ENCODE data around the gene THRB.

Gene THRB

DNA sequence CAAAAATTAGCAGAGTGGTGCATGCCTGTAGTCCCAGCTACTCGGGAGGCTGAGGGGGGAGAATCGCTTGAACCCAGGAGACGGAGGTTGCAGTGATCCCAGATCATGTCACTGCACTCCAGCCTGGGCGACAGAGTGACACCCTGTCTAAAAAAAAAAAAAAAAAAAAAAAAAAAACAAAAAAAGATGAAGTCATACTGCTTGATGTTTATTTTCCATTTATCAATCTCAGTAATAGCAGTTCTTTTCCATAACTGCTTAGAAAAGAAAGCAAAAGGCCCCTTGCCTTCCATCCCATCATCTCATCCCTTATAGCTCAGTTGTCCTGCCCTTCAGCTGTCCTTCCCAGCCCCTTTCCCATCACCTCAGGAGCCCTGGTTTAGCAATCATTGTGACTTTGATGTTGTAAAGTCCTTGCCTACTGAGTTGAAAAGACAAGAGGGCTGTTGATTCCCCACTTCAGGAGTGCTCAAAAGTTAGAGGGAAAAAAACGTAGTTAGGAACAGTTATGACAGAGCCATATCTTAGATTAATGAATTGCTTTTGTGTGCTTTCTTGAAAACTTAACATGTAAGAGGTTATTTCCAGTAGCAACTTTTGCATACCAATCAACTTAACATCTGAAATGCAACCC is 18.0 kb upstream of the THRB start:
- no peak for DNase-seq (ENCODE audit: low spot score)

DNA sequence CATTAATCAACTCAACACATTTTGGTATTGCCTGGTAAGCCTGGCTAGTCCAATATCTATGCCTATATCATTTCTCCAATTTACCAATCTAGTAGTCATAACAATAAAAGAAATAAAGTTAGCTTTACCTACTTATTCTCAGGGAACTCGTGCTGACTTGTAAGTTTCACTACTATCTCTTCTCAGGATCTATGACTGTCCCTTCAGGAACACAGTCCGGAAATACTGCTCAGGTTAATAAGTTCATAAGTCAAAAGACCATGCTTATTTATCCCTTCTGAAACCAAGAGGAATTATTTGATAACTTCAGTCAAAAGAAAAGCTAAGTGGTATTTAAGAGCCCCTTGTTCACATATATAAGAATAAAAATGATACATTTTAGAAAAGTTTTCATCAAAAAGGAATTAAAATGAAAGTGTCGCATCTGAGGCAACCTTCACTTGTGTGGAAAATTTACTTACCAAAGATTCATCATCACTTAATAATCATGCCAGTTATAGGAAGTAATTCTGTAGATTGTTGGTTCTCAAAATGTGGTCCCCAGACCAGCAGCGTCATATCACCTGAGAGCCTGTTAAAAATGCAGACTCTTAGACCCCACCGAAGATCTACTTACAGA is 15.5 kb upstream of the THRB start:
- no peak for DNase-seq (ENCODE audit: low spot score)

DNA sequence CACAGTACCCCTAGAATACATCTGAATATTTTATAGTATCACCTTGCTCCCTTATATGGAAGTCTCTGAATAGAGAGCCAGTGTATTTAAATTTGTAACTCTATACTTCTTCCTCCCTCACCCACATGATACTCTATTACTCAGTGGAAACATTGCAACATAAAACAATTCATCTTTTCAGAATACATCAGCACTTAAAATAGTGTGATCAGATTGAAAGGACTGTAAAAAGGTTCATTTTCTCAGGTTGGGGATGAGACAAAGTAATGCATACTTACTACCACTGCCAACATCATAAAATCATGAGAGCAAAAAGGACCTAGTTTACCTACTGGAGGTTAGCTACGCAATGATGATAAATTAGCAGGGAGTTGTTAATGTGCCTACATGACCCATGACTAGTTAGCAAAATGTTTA is 13.8 kb upstream of the THRB start:
- DNase-seq (ENCODE audit: low spot score), result no peak

DNA sequence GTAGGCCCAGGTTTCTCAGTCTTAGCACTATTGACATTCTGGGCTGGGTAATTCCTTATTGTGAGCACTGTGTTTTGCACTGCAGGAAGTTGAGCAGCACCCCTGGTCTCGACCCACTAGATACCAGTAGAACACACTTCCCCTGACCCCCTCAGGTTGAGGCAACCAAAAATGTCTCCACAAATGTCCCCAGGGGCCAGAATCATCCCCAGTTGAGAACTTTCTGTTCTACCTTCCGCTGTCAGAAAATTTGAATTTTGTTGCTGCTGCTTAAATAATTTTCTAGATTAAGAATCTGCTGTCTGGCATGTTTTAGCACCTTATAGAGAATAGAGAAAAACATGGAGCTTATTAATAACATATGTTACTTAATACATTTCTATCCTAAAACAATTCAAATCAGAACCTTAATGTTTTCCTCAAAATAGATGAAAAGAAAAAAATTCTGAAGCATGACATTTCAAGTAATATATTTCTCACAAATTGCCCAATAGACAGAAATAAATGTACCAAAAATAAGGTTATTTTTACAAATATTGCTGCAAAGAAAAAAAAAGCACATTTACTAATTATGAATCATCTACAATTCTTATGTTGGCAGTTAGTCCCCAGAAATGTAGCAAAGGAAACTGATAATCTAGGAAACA is 13.2 kb upstream of the THRB start:
- DNase-seq (ENCODE audit: low spot score), result no peak

DNA sequence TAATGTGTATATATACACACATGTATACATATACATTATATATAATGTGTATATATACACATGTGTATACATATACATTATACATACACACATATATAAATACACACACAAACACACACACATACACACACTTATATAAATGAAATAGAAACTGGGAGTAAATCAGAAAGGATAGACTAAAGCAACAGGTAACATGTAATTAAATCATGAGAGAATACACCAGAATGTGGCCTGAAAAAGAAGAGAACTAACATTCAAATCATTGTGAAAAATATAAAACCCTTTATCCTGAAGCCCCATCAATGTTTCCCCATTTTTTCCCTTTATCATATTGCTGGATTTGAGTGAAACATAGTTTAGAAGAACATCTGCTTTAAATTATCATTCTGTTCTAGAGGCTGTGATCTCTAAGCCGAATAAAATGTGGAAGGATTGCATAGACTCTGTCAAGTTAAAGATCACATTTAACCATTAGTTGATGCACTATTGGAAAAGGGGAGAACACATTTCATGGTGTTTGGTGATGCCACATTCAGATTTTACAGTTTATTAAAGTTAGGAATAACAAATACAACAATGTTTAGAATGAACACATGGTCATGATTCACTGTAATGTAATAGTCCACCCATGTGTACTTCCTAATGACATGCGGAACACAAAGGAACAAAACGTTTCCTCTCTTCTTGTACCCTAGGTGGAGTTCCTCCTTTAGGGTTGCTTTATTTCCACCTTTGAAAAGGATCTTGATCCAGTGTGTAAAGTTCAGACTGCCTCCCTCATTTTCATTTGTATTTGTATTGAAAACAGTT is 12.5 kb upstream of the THRB start:
- DNase-seq (ENCODE audit: low spot score), result no peak

DNA sequence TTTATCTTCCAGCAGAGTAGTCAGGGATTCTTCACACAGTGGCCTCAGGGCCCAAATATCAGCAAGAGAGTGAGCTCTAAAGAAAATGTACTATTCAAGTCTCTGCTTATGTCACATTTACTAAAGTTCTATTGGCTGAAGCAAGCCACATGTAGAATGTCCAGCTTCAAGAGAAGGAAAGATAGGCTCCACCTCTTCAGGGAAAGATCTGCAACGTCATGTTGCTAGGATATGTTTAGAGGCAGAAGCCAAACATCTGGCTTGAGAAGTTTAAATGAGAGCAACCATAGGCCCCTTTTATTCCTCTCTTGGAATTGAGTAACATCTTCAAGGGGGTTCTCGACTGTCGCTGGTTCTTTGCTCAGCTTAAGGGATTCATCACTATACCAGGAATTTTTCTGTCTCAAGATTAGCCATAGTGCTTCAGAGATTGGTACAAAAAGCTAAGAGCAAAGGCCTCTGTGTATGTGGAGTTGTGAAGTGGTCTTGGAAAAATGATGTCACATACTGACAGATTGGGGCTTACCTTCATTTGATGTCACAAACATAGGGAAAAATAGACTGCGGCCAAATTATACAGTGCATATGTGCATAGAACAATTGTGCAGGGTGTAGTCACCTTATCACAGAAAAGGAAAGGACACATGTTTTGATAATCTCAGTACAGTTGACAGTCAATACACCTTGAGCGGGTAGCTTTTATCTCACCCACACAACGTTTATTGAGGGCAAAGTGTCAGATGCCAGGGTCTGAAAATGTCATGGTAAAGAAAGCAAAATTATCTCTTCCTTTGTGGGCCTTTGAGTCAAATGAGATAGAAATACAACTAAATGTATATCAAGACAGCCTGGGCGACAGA is 11.3 kb upstream of the THRB start:
- DNase-seq (ENCODE audit: low spot score), result no peak

DNA sequence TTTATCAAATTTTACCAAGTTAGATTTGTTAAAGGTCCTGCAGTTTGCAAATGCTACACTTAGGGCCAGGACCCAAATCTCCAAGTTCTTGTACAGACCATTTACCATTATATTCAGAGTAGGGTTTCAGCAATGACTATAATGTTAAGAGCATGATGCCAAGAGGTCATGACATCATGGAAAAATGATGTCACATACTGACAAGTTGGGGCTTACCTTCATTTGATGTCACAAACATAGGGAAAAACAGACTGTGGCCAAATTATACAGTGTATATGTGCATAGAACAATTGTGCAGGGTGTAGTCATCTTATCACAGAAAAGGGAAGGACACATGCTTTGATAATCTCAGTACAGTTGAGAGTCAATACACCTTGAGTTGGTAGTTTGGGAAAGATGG is 10.1 kb upstream of the THRB start:
- no peak for DNase-seq (ENCODE audit: low spot score)

DNA sequence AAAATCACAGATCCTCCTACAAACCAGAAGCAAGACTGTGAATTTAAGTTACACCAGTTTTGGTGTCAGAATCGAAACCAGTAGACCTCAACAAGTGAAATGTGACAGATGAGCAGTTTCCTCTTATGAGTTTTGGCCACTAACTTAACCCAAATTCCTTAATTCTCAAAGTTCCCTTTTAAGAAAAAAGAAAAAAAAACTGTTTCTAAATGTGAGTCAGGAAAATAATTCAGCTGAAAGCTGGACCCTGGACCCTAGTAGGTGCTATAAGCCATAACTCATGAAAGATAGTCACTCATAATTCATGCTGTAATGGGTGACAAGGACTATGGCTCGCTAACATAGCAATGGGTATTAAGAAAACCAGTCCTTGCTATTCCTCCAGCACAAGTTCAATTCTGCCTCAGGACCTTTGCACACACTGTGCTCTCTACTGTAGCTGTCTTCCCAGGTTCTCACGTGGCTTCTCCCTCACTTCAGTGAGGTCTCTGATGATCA is 9.0 kb upstream of the THRB start:
- DNase-seq (ENCODE audit: low spot score), result no peak

DNA sequence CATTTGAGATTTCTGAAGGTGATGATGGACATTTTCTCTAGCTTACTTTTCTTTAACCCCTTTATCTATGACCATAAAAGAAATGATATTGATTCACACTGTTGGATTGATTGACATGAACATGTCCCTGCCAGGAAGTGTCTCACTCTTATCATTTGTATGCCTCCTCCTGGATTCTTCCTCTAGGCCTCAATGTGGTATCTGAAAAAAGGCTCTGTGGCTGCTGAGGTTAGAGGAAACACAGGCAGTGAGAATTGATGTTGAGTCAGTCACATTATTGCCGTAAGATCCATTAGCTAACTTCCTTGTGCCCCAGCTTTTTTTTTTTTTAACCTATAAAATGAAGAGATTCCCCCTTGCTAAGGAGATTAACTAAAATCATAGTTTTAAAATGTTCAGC is 8.0 kb upstream of the THRB start:
- no peak for DNase-seq (ENCODE audit: low spot score)

DNA sequence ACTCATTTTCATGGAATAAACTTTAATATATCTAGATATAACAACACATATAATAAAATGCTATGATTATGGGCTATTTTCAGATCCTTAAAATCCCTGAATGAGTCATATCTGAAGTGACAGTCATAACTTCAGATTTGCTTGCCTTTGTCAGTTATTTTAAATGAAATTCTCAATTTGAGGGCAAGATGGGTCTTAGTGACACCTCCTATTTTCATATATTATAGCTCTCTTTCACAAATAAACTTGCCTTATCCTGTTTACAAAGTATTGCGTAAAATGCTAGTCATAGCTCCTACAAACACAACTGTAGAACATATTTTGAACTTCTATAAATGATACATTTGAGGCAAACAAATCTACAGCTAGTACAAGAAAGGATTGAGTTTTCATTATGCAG is 6.2 kb upstream of the THRB start:
- DNase-seq (ENCODE audit: low spot score), result no peak

DNA sequence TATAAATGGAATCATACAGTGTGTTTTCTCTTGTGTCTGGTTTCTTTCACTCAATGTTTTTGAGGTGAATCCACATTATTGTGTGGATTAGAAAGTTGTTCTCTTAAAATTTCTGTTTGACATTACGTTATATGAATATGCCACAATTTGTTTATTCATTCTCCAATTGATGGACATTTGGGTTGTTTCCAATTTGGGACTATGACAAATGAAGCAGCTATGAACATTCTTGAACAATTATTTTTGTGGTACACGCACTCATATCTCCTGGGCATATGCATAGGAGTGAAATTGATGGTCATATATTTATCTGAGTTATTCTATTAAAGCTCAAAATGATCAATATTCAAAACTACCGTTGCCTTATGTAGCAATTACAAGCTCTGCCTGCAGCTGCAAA is 5.3 kb upstream of the THRB start:
- DNase-seq (ENCODE audit: low spot score), result no peak

DNA sequence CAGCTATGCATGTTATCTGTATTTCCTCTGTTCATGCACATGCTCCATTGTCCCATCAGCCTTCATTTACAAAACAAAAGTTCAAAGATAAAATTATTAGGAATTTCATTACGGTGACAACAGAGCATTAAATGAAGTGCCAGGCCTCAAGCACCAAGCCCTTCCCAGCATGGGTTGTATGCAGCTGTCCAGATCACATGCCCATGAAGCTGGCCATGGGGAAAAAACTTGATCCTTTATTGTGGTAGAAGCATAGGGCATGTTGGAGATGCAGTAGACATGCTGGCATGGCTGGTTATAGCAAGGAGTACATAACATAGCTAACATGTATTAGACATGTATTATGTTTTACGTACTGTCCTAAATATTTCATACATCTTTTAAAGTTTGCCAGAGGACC is 4.1 kb upstream of the THRB start:
- DNase-seq (ENCODE audit: low spot score), result no peak

DNA sequence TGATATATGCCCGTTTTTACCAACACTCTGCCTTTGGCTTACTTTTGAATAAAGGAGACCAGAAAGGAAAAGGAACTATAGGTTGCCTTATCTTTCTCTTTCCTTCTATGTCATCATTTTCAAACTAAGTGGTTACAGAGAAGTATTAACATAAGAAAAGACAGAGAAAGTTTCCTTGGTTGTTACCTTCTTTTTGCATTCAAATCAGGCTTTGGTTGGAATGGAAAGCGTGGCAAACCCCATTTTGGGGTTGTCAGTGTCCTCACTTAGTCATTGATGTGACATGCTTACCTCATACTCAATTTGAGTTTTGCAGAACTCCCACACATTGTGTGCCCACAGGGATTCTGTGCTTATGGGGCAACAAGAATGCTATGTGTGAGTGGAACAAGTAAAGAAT is 3.7 kb upstream of the THRB start:
- no peak for DNase-seq (ENCODE audit: low spot score)

DNA sequence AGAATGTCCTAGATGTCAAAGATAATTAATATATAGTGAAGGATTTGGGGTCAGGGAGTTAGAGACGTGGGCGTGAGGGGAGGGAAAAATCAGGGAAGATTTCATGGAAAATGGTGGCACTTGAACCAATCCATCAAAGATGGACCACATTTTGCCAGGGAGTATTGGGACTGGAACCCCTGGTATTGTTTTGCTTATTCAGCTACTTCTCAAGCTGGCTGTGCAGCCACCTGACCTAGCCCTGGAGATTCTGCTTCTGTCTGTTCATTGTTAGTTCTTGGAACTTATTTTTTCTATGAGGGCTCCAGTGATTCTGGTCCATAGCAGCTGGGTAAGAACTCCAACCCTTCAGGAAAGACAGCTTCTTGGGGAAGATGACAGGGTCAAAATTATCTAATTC is 3.3 kb upstream of the THRB start:
- DNase-seq (ENCODE audit: low spot score), result no peak

DNA sequence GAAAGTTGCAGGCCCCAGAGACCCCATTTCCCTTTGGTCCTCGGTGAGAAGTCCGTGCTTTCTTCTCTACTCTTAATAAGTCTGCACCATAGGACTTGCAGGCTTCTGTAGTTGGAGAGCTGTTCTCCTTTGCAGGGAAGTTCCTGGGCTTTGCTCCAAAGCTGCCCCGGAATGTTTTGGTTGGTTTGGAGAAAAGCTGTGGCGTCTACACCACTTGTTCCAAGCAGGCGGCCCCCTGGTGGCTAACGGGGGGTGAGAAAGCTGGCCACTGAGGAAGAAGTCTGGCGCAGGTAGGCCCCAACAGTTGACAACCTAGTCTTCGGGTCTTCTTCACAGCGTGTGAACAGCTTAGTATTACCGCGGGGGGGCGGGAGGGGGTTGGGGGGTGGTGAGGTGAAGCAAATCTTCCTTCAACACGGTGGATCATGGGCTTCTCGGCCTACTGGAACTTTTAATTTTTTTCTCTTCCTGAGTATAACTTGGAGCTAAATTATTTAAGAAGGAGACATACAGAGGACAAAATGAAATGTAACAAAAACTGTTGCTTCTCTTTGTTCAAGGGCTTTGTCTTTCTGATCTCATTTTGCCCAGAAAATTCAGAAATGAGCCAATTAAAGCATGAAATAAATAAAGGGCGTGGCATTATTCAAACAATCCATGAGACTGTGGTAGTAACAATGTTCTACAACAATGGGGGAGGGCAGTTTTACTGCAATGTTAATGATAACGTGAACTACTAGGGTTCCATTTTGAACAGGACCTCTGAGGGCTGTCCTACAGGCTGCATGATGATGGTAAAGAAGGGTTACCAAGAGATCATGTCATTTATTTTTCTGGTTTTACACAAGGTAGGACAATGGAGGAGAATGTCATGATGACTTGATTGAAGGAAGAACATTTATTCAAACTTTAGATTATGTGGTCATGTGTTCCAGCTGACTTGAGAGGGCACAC is 2.2 kb upstream of the THRB start:
- DNase-seq (ENCODE audit: low spot score), result peak; percentile 84

DNA sequence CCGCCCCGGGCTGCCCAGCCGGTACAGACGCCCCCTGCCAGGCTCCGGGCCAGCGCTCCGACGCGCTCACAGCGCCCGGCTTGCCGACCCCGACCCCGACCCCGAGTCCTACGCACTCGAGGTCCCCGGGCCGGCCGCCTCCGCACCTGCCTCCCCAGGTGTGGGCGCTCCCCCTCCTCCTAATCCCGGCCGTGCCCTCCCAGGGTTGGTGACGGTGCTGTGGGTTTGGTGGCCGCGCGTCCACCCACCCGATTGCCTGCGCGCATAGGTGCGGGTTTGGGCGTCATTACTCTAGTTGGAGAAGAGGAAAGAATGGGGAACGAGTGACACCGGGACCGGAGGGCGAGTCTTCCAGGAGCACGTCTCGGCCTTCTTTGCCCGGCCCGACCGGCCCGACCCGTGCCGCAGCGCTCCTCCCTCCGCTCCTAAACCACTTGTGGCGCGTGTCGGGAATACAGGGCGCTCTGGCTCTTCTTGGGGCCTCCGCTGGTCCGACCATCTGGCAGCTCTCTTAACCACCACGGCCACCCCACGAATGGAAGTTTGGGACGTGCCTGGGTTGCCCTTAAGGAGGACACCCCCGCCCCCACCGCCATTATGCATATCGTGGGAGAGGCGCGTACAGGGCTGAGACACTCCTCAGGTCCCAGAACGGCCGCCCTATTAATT is 810 bp upstream of the THRB start:
- DNase-seq (ENCODE audit: low spot score), result peak; percentile 26

DNA sequence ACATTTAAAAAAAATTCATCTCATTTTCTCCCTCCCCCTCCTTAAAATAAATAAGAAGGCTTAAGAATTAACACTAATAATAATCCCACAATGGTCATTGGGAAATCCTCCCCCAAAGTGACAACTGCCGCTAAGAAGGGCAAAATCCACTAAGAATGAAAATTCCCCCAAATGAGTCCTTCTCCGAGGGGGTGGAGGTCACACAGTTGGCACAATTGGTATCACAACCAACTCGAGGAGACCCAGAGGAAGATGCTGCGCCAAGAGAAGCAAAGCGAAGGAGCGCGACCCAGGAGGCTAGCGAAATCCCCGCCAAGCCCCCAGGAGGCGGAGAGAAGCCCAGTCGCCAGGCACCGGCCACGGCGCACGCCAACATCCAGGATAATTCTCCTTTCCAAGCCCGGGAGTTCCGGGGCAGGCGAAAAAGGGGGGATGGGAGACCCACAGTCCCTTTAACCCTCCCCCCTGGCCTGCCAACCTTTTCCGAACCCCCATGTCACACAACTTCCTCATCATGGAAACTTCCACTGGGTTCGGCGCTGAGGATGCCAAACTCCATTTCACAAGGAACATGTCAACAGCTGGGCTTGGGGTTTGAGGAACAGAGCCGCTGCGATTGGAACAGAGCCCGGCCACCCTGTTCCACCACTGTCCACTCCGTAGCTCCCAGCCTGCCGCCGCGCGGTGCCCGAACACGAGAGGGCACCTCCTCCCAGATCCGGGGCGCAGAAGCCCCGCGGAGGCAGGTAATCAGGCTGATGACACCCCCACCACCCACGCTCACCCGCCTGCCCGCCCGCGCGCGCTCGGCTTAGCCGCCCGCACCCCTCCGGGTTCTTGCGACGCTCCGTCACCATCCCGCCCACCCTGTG is 668 bp downstream of the THRB start:
- DNase-seq (ENCODE audit: low spot score), result peak; percentile 47

DNA sequence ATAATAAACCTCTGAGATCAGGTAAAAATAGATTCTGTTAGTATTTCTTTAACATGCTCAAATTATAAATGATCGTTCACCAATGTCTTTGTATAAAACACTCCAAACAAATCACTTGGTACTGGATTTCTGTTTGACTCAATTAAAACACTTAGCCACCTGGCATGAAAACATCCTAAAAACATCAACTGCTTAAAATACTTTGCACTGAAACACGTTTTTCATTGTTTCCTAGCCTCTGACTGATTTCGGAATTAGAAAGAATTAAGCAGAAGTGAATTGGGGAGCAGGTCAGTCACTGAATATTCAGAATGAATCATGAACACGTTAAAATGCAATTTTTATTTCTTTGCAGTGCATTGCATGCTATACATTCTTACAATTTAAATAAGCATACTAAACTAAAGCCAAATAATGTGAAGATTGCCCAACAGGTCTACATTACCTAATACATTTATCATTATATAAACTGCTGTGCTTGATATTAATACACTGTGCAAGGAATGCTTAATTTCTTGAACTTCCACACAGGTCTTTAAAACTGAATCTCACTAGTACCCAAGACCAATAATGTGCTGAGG is 1.6 kb downstream of the THRB start:
- no peak for DNase-seq (ENCODE audit: low spot score)

DNA sequence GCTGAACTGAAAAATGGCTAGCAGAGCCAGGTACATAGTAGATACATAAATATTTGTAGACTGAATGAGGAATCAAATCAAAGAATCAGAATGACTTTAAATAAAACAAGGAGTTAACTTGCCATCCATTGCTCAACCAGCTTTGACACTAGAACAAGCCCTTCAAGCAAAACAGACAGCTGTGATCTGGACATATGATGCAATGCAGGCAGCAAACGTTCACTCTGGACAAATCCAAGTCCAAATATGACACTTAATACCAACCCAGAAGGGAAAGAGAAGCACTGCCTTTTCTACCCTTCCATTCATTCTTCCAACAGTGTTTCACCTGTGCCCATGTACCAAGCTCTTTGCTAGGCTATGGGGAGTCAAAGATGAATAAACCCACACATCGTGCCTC is 4.5 kb downstream of the THRB start:
- no peak for DNase-seq (ENCODE audit: low spot score)

Data from AG08395 (cell line).